GM21423 (cell line): ENCODE data around the gene JSRP1.
"Not testable (repeated sequence)": the region's sequence is repeated elsewhere in the genome, so short reads cannot be mapped to it uniquely, and the experiment has no call there.

Experiments
- ATAC-seq: cut with Tn5 transposase; IDR thresholded peaks from one replicate; pipeline ENCODE4 v1.9.1; 2021; ENCODE audit warnings: mild to moderate bottlenecking, moderate library complexity; ENCODE audit not compliant: unreplicated experiment

JSRP1 gene

DNA sequence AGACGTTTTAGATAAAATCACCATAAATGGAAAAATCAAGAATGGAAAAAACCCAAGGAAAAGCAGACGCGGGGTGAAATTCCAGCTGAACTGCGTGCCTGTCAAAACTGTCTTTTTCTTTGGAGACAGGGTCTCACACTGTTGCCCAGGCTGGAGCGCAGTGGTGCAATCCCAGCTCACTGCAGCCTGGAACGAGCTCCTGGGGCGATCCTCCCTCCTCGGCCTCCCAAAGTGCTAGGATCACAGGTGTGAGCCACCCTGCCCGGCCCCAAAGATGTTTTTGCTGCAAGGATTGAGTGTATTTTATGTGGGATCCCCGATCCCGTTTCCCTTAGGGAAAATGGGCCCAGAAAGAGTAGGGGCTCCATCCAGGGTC lies 26.6 kb upstream of the JSRP1 start:
- no peak for ATAC-seq

DNA sequence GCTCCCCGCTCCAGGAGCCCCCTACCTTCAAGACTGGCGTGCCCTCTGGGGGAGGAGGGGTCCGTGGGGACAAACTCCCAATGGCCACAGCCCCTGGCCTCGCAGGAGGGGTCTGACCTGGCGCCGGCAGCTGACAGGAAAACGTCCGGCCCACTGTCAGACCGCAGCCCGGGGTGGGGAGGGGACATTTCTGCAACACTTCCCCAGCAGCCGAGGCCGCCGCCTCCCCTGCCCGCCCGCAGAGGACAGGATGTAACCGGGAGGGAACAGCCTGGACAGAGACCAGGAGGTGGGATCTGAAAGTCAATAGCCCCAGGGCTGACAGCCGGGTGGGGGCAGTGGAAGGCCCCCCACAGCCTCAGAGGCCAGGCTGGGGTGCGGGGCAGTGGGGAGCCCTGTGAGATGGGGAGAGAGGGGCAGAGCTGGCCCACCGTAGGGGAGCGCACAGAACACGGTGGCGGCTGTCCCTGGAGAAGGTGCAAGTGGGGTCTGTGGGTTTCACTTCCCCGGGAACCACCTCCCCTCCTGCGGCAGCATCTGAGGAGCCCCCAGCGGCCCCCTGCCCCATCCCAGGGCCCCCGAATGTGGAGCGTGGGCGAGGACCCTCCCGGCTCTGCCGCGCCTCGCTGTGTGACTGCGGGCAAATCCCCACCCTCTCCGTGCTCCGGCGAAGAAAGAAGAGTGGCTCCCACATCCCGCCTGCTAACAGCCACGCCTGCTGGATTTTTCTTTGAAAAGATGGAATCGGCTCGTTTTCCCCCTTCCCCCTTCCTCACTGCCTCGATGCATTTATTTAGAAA lies 26.0 kb upstream of the JSRP1 start, which contains the start of gene PEAK3:
PEAK3 (minus strand) TSS at position 114 of the 800 bp plus-strand sequence. CDS start 1,244 bp downstream, outside the sequence.
- no peak for ATAC-seq

GRCh38 chr19:2281265-2282061 lies 25.2 kb upstream of the JSRP1 start:
- not testable (repeated sequence) for ATAC-seq

DNA sequence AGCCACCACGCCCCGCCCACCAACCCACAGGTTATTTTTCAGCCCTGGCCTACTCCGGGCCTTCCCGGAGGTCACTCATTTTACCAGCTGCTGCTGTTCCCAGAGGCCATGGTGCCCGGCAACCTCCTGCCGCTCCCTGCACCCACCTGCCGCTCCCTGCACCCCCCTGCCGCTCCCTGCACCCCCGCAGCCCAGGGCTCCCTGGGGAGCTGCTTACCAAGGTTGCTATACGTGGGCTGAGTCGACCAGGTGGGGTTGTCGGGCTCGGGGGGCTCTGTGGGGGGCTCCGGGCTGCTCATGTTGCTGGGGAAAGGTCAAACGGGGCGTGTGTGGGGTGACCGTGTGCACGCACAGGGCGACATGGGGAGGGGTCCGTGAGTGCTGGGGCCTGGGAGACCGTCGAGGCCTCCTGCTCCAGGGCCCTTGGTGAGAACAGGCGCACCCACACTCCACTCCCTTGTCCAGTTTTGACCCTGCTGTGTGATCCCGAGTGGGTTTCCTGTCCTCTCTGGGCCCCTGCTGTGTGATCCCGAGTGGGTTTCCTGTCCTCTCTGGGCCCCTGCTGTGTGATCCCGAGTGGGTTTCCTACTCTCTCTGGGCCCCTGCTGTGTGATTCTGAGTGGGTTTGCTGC lies 24.5 kb upstream of the JSRP1 start:
- ATAC-seq, result no peak

- ATAC-seq, result no peak
Observed at GRCh38 chr19:2278459-2279158, 22.4 kb upstream of the JSRP1 start.

DNA sequence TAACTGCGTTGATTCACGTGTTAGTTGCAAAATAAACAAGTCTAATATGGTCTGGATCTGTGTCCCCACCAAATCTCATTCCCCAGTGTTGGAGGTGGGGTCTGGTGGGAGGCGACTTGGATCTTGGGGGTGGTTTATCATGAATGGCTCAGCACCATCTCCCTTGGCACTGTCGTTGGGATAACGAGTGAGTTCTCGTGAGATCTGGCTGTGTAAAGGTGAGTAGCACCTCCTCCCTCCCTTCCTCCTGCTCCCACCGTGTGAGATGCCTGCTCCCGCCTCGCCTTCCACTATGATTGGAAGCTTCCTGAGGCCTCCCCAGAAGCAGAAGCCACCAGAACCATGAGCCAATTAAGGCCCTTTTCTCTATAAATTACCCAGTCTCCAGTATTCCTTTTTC lies 20.9 kb upstream of the JSRP1 start:
- ATAC-seq, result no peak

- no peak for ATAC-seq
Observed at GRCh38 chr19:2276429-2276986, 20.3 kb upstream of the JSRP1 start.

GRCh38 chr19:2275588-2276428 lies 19.6 kb upstream of the JSRP1 start:
- no peak for ATAC-seq

DNA sequence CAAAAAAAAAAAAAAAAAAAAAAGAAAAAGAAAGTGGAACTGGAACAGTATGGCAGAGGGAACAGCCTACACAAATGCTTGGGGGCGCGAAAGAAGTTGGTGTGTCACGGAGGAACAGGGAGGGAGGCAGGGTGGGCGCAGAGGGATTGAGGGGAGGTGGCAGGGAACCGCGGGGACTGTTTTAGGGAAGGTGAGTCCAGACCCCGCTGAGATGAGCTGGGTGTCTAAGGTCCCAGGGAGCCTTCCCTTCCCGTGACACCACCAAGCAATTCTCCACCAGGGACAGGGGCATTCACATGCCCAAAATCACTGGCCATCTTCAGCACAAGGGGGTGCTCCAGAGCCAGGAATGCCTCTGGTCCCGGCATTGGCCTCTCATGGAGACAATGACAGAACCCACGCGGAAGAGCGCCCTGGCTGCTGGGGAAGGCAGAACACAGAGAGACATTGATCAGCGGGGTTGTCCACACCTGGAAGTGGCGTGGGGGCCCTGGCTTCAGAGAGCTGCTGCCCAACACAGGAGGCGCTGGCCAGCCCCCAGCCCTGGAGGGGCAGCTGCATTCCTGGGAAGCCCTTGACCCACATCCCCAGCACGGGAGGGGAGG lies 18.8 kb upstream of the JSRP1 start:
- ATAC-seq, result no peak

GRCh38 chr19:2274185-2274711 lies 18.0 kb upstream of the JSRP1 start:
- no peak for ATAC-seq

DNA sequence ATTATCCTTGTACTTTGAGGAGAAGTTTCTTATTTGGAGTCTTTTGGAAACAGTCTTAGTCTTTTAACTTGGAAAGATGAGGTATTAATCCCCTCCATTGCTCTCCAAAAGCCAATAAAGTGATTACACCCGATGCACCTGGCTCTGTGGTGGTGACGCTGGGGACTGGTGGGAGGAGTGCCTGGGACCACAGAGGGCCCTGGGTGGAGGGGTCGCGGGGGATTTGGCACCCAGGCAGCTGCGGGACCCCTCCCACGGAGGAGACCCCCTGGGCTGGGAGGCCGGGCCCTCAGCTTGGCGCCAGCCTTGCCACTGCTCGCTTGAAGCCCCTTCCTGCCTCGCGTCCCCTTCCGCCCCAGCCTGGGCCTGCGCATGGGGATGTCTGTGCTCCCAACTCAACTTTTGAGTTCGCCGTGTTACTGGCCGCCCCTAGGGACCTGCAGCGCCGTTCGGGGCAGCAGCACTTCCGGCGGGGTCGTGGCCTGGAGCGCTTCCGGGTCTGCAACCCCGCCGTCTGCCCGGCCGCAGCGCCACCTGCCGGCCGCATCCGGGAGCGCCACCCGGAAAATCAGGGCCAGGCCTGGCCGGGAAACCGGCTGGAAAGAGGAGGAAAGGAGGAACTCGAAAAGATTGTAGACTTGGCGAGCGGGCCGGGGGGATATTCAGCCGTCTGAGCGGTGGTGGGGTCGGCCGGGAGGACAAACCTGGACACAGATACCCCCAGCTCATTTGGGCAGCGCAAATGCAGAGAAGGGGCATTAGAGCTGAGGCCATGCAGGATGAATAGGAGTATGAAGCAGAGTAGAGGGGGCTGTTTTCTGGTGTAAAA lies 17.4 kb upstream of the JSRP1 start:
- ATAC-seq, result no peak

- ATAC-seq, result no peak
Observed at GRCh38 chr19:2271234-2272103, 15.3 kb upstream of the JSRP1 start.

- no peak for ATAC-seq
Observed at GRCh38 chr19:2270423-2271233, 14.4 kb upstream of the JSRP1 start.

DNA sequence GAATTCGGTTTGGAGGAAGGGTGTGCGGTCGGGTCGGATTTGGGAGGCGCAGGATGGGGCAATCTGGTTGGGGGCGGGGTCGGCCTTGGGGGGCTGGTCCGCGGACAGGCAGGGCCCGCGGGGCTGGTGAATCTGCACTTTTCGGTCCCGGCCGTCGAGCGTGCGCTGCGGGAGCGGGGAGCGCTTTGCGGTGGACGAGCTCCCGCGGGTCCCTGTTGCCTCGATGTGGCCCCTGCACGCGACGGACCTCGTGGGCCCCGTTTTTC lies 13.9 kb upstream of the JSRP1 start:
- ATAC-seq, result no peak

DNA sequence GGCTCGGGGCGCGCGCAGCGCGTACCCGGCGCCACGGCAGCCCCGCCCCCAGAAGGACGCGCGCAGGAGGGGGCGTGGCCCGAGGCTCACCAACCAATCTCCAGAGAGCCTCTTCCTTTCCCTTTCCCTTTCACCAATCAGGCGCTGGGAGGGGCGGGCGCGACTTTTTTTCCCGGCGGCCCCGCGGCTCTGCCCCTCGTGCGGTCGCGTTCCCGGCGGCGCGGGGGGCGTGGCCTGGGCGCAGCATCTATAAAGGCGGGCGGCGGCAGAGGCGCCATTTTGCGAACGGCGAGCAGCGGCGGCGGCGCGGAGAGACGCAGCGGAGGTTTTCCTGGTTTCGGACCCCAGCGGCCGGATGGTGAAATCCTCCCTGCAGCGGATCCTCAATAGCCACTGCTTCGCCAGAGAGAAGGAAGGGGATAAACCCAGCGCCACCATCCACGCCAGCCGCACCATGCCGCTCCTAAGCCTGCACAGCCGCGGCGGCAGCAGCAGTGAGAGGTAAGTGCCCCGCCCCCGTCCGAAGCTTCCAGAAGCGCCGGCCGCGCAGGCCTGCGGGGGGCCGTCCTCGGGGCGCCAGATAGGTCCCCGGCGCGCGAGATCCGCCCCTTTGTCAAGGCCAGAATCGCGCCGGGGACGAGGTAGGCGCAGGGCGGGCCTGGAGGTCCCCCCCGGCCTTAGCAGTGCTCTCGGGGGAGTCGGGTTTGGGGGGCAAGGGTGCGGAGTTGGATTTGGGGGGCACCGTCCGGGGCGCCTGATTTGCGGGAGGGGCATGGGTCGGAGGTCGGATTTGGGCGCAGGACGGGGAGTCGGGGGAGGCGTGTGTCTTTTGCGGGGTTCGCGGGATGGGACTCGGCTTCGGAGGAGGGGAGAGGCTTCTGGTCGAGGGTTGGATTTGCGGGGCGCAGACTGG lies 13.3 kb upstream of the JSRP1 start:
- peak; percentile 59 for ATAC-seq

DNA sequence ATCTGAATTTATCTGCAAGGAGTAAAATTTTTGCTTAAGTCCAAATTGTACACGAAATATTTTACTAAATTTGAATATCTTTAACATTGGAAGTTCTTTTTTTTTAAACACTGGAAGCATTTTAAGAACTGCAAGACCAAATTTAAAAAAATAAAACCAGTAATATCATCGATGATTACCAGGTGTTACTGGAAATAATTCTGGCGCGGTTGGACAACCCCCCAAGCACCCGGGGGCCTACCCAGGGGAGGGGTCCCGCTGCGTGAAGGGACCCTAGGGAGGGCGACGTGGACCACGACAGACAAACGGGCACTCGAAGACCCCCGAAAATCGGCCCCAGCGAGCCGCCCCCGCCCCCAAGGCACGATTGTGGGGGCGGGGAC lies 12.6 kb upstream of the JSRP1 start:
- no peak for ATAC-seq
